ENCODE measurements around the gene RSBN1.
"Not testable (repeated sequence)": the region's sequence is repeated elsewhere in the genome, so short reads cannot be mapped to it uniquely, and the experiment has no call there.

RSBN1 gene

DNA sequence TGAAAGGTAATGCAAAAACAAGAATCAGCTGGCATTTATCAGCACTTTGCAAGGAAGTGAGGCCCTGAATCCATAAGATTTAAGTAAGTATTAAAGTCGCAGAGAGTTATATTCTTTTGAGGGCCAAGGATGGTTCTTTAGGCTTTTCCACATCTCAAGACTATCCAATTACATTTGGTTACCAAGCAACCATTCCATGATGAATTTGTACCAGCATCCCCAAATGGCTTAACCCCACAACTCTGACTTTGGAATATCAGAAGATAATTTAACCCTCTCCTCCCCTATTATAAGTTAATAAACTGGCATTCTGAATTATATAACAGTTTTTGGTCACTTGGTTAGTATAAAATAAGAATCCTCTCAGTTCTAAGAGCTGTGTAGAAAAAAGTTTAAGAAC lies 55.8 kb downstream of the RSBN1 start:
- Histone ChIP-seq H3K4me3 (no peak overlapping the region), H3K27ac (no peak overlapping the region)

DNA sequence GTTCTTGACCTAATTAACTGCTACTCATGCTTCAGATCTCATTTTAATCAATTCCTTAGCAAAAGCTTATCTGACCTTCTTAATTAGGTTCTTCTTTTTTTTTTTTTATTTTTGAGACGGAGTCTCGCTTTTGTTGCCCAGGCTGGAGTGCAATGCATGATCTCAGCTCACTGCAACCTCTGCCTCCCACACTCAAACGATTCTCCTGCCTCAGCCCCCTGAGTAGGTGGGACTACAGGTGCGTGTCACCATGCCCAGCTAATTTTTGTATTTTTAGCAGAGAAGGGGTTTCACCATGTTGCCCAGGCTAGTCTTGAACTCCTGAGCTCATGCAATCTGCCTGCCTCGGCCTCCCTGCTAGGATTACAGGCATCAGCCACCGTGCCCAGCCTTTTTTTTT lies 58.9 kb downstream of the RSBN1 start:
- H3K4me3 ChIP-seq: not testable (repeated sequence)
- peak overlapping the region in 1 of 21 experiments; percentile 13 for H3K27ac ChIP-seq

DNA sequence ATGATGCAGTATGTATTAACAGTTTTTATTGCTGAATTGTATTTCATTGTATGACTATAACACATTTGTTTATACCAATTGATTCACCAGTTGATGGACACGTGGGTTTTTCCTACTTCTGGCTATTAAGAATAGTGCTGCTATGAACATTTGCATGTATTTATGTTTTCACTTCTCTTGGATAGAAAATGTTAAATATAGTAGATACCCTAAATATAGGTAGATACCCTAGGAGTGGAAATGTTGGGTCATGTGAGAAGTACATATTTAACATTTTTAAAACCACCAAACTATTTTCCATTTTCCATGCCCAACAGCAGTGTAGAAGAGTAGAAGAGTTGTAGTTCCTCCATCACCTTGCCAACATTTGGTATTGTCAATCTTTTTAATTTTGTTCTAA lies 60.8 kb downstream of the RSBN1 start:
- Histone ChIP-seq H3K4me3 (no peak overlapping the region), H3K27ac (no peak overlapping the region)

DNA sequence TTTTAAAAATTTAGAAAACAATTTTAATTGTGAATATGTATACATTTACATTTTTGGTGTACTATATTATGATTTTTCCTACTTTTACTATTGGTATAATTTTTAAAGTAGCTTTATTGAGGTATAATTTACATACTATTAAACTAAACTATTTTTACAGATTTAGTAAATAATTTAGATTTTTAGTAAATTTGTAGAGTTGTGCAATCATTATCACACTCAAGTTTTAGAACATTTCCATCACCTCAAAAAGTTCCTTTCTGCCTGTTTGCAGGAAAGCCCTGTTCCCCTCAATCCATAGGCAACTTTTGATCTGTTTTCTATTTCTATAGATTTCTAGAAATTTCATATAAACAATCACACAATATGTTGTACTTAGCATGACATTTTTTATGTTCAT lies 61.2 kb downstream of the RSBN1 start:
- H3K4me3 ChIP-seq: no peak overlapping the region
- no peak overlapping the region for H3K27ac ChIP-seq

DNA sequence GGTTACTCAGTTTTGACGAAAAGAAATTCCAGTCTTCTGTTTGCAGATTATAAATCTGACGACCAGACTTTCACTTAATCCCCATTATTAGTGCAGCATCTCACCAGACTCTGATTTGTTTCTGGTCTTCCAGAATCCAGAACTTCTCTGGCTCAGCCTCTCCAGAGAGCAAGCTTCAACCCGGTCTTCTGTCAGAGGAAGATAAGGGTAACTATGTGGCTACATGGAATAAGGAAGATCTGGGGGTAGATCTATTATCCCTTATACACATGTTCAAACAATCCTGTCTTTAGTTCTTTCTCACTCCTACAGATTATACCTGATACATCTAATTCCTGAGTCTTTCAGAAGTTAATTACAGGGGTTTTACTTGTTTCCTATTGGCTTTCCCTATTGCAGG lies 62.9 kb downstream of the RSBN1 start:
- no peak overlapping the region for H3K4me3 ChIP-seq
- no peak overlapping the region for H3K27ac ChIP-seq

- Histone ChIP-seq H3K27ac (peak overlapping the region in 1 of 21 experiments; percentile 12), H3K4me3 (no peak overlapping the region)
Observed at GRCh38 chr1:113747376-113747775, 64.9 kb downstream of the RSBN1 start.

GRCh38 chr1:113745425-113745824 lies 66.9 kb downstream of the RSBN1 start:
- H3K27ac ChIP-seq: no peak overlapping the region
- no peak overlapping the region for H3K4me3 ChIP-seq

DNA sequence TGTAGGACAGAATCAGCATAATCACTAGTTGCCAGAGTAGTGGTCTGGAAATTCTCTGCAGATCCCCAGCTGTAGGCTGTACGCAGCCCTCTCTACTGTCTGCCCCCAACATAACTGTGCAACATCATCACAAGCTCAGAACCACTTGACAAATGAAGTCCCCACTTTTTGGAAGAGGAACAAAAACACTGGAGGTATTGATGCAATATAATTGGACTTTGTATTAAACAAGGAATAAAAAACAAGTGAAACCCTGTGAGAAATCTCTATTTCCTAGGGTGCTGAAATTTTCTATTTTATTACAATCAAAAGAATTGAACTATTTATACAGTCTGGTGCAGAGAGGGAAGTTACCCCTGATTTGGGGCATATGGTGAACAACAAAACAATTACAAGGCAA lies 68.2 kb downstream of the RSBN1 start:
- no peak overlapping the region for H3K4me3 ChIP-seq
- H3K27ac ChIP-seq: no peak overlapping the region

- no peak overlapping the region for H3K4me3 ChIP-seq
- H3K27ac ChIP-seq: no peak overlapping the region
Observed at GRCh38 chr1:113742515-113742914, 69.8 kb downstream of the RSBN1 start.

GRCh38 chr1:113734357-113735055 lies 77.8 kb downstream of the RSBN1 start:
- Histone ChIP-seq H3K27ac (no peak overlapping the region), H3K4me3 (no peak overlapping the region)

DNA sequence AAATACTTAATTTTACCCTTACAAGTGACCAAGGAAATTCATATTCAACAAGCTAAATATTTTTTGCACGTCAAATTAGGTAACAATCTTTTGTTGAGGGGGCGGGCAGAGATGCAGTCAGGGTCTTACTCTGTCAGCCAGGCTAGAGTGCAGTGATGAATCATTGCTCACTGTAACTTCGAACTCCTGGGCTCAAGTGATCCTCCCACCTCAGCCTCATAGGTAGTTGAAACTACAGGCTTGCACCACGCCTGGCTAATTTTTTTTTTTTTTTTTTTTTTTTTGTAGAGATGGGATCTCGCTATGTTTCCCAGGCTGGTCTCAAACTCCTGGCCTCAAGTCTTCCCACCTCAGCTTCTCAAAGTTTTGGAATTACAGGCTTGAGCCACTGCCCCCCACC lies 79.5 kb downstream of the RSBN1 start:
- no peak overlapping the region for H3K4me3 ChIP-seq
- no peak overlapping the region for H3K27ac ChIP-seq

DNA sequence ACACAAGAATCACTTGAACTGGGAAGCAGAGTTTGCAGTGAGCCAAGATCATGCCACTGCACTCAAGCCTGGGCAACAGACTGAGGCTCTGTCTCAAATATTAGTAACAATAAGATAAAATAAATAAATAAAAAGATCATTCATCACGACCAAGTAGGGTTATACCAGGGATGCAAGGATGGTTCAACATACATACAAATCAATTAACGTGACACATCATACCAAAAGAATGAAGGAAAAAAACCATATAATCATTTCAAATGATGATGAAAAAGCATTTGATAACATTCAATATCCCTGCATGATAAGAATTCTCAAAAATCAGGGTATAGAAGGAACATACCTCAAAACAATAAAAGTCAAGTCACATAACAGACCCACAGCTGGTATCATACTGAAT lies 91.3 kb downstream of the RSBN1 start:
- Histone ChIP-seq H3K27ac (no peak overlapping the region), H3K4me3 (no peak overlapping the region)

- H3K4me3 ChIP-seq, H3K27ac ChIP-seq: not testable (repeated sequence)
Observed at GRCh38 chr1:113718621-113719020, 93.7 kb downstream of the RSBN1 start.

- H3K27ac ChIP-seq, H3K4me3 ChIP-seq: not testable (repeated sequence)
Observed at GRCh38 chr1:113717506-113717905, 94.8 kb downstream of the RSBN1 start.

GRCh38 chr1:113714606-113715269 lies 97.5 kb downstream of the RSBN1 start:
- no peak overlapping the region for H3K4me3 ChIP-seq
- H3K27ac ChIP-seq: no peak overlapping the region

All from skin epidermis (tissue), 12 donors.